ELR (cell line): ENCODE data around the gene PIGU.
"Not testable (repeated sequence)": the region's sequence is repeated elsewhere in the genome, so short reads cannot be mapped to it uniquely, and the experiment has no call there.

Source experiments
- DNase-seq: peaks from one replicate; pipeline ENCODE4 v3.0.0-alpha.2; 2015; ENCODE audit warnings: low read depth

The PIGU gene

DNA sequence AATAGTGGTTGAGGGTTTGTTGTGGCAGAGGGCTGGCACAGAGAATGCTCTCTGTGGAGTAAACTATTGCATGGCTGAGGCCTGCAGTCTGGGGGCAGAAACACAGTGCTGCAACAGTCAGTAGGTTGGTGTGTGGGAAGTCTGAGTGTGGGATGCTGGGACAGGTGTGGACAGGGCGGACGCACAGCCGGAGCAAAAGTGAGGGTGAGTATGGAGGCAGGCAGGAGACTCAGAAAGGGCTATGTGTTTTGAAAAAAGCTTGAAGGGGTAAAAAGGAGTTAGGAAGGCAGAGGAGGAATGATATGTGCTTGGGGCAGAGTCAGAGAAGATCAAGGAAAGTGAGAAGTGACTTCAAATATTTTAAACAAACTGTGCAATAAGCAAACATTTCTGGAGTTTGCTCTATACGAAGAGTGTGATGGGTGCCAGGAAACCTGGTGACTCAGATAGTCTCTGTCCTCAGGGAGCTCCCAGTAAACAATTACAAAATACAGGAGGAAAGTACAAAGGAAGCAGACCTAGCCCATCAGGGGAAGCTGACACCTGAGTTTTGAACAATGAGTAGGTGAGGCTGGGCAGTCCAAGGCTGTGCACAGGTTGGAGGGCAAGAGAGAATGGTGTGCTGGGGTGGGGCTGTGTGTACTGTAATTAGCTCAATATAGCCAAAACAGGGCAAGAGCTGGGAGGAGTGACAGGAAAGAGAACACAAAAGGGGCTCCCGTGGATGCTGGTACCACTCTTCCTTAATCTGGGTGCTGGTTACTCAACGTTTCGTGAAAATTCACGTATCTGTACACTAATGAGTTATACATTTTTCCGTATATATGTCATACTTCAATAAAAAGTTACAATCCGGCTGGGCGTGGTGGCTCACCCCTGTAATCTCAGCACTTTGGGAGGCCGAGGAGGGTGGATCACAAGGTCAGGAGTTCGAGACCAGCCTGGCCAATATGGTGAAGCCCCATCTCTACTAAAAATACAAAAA lies 55.2 kb downstream of the PIGU start:
- DNase-seq, result peak; percentile 53

DNA sequence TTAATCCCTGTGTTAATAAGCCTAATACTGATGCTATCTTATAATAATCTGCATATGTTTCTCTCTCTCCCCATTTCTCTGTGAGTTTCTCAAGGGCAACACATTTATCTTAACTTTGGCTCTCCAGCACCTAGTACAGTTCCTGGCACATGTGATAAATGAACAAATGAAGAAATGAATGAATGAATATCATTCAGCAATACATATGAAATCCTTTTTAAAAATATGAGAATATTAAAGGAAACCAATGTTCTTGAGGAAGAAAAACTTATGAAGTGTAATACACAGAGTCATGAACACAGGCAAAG lies 55.9 kb downstream of the PIGU start:
- DNase-seq, result no peak

GRCh38 chr20:34618676-34619075 lies 58.2 kb downstream of the PIGU start:
- DNase-seq, result no peak

- DNase-seq, result not testable (repeated sequence)
Measured at GRCh38 chr20:34616913-34617312, 60.0 kb downstream of the PIGU start.

DNA sequence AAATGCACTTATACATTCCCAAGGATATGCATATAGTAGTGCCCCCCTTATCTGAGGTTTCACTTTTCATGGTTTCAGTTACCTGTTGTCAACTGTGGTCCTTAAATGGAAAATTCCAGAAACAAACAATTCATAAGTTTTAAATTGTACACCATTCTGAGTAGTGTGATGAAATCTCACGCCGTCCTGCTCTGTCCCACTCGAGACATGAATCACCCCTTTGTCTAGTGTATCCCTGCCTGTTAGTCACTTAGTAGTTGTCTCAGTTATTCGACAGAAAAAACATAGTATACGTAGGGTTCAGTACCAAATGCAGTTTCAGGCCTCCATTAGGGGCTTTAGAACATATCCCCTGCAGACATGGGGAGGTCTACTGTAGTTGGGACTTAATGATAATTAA lies 61.4 kb downstream of the PIGU start:
- peak; percentile 31 for DNase-seq

DNA sequence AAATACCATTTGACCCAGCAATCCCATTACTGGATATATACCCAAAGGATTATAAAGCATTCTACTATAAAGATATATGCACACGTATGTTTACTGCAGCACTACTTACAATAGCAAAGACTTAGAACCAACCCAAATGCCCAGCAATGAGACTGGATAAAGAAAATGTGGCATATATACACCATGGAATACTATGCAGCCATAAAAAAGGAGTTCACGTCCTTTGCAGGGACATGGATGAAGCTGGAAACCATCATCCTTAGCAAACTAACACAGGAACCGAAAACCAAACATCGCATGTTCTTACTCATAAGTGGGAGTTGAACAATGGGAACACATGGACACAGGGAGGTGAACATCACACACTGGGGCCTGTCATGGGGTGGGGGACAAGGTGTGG lies 64.9 kb downstream of the PIGU start:
- not testable (repeated sequence) for DNase-seq

GRCh38 chr20:34607066-34607465 lies 69.8 kb downstream of the PIGU start:
- DNase-seq, result no peak

DNA sequence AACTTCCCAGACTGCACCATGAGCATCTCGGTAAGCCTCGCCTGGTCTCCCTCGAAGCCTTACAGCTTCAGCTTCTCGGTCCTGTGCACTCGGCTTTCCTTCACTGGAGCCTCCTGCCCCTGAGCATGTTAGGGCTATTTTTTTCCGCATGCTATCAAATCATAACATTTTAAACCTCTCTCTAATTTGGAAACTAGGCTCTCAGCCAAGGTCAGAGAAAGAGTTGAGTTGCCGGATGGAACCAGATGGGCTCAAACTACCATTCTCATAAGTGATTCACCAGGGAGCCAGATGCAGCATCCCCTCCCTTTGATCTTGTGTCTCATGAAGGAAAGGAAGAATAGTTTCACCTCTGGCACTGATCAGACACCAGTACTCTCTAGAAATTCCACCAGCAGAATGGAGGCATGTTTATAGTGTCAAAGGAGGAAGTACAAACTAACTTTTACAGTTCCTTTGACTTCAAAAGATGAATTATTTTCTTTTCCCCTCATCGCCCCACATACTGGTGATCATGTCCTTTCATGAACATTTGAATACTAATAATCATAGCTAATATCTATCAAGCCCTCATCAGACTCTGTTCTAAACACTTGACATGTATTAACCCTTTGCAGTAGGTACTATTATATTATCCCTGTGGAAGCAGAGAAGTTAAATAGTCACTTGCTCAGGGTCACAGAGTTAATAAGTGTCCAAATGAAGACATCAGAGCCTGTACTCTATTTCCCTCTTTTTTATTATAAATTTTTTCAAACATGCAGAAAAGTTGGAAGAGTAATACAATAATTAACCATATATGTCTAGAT lies 71.7 kb downstream of the PIGU start:
- DNase-seq, result peak; percentile 28

DNA sequence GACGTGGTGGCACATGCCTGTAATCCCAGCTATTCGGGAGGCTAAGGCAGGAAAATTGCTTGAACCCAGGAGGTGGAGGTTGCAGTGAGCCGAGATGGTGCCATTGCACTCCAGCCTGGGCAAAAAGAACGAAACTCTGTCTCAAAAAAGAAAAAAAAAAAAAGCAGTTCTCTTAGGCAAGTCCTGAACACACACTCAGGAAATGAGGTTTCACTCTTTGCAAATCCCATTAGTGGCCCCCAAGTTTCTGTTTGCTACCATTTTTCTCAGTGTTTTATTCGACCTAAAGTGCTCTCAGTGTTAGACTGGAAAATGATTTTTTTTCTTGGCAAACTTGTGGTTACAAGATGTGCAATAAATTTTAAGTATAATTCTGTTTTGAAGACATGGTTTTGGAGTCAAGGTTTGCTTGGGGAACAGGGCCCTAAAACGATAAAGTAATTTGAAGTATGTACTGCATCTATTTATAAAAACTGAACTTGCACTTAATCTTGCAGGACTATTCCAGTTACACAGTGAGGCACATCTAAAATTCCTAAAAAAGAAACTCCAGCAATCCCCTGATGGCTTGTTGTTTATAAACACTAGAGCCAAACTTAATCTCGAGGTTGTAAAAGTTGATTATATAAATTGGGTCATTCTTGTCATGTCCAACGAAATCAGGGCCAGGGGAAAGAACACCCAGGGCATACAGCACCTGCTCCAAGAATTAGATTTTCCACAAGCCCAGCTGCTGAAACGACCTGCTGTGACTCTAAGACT lies 75.8 kb downstream of the PIGU start:
- DNase-seq, result no peak

GRCh38 chr20:34595377-34596184 lies 81.3 kb downstream of the PIGU start:
- no peak for DNase-seq

GRCh38 chr20:34586488-34587163 lies 90.3 kb downstream of the PIGU start:
- DNase-seq, result no peak

DNA sequence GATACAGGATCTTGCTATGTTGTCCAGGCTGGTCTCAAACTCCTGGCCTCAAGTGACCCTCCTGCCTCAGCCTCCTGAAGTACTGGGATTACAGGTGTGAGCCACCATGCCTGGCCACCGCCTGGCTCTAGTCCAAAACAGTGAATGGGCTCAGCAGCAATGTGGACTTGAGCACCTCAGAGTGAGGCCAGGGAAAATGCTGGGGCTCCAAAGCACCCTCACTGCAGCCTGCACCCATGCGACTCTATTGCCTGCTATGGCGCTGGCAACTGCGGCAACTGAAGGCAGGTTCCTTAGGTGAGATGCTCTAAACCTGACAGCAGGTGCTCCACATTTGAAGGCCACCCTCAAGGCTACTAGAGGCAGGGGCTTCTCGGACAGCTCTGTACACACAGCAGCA lies 91.9 kb downstream of the PIGU start:
- no peak for DNase-seq

- no peak for DNase-seq
Measured at GRCh38 chr20:34583544-34583943, 93.3 kb downstream of the PIGU start.

- DNase-seq, result peak; percentile 58
Measured at GRCh38 chr20:34582911-34583310, 94.0 kb downstream of the PIGU start.

DNA sequence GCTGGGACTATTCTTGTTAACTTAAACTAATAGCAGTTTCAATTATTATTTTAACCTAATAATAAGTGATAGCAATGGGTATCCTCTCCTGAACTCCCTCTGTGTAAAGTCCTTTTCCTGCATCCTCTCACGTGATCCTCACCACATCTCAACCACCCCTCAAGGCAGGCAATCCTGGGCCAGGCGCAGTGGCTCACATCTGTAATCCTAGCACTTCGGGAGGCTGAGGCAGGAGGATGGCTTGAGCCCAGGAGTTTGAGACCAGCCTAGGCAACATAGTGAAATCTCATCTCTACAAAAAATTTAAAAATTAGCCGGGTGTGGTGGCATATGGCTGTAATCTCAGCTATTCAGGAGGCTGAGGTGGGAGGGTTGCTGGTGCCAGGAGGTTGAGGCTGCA lies 94.7 kb downstream of the PIGU start:
- DNase-seq, result no peak

GRCh38 chr20:34581341-34582184 lies 95.3 kb downstream of the PIGU start:
- peak; percentile 67 for DNase-seq

- peak; percentile 55 for DNase-seq
Measured at GRCh38 chr20:34579979-34580940, 96.6 kb downstream of the PIGU start.

GRCh38 chr20:34579191-34579978 lies 97.5 kb downstream of the PIGU start:
- peak; percentile 94 for DNase-seq
